AG08395 (cell line): ENCODE measurements around the gene ZNF277.

Experiments used
- DNase-seq: peaks from one replicate; pipeline ENCODE4 v3.0.0; 2012; ENCODE audit warnings: mixed read lengths, low spot score

Gene ZNF277

GRCh38 chr7:112185005-112185834, 21.3 kb upstream of the ZNF277 start:
- DNase-seq, result no peak

- DNase-seq, result no peak
These were observed 20.2 kb upstream of the ZNF277 start for GRCh38 chr7:112186300-112186699.

DNA sequence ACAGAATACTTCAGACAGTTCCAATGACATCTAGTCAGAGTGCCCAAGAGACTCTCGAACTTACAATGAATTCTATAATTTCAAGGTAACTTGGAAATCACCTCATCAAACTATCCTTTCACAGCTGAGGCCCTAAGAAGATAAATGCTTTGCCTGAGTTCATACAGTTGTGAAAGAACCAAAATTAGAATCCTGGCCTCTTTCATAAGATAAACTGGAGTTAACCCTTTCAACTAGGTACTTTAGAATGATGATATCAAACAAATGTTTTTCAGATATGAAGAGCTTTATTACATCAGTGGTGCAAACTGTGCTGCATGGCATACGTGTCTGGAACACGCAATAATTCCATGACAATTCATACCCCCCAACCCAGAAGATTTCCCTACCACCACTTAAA, 18.2 kb upstream of the ZNF277 start:
- no peak for DNase-seq

GRCh38 chr7:112189691-112190090, 16.8 kb upstream of the ZNF277 start:
- no peak for DNase-seq

- no peak for DNase-seq
These were observed 16.4 kb upstream of the ZNF277 start for GRCh38 chr7:112190120-112190519.

DNA sequence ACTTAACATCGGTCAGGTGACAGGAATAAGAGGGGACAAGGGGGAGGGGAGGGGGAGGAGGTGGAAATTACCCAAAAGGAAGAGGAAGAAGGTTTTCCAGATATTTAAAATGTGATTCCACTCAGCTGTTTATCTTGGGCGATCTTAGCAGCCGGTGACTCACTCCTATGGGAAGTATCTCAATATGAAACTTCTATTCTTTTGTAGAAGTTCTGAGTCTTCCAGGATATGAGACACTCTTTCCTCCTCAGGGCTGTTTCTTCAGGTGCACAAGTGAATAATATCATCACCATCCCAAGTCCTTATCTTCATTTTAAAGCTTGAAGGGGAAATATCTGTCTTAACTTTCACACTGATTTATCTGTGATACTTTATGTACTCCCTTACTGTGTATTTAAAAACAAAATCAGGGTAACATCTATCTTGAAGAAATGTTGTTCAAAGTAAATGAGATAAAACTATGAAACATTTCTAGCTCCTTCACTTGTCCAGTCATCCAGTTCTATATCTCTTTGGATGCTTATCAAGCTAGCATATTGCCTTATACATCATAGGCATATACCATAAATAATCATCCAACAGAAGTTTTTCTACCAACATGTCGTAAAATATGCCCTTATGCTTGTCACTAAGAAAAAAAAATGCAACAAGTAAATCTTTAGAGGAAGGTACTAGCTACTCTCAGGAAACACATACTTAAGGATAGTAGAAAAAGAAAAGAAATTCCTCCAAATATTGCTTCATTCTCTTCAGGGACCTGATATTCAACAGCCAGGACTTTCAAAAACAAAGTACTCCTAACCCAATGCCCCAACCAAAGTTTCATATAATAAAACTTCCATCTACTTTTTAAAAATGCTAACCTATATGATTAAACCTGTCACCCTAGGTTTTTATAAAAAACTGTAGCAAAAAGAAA, 14.0 kb upstream of the ZNF277 start:
- peak; percentile 54 for DNase-seq

DNA sequence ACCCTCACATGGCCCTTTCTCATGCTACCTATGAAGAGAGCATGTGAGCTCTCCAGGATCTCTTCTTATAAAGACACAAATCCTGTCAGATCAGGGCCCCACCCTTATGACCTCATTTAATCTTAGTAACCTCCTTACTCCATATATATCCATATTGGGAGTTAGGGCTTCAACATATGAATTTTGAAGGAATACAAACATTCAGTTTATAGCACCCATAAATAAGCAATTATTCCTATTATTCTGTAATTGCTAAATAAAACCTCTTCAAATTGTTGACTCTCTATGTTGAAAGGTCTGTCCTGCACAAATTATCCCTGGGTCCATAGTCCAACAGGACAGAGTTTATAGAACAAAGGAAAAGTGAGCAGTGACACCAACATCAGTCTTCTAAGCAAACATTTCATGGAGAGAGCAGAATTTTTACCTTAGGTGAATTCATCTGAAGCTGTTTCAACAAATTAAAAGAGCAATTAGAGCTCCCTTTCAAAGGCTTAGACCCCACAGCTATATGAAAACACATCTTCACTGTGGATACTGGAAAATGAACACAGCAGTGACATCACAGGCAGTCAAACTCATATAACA, 12.5 kb upstream of the ZNF277 start:
- no peak for DNase-seq

DNA sequence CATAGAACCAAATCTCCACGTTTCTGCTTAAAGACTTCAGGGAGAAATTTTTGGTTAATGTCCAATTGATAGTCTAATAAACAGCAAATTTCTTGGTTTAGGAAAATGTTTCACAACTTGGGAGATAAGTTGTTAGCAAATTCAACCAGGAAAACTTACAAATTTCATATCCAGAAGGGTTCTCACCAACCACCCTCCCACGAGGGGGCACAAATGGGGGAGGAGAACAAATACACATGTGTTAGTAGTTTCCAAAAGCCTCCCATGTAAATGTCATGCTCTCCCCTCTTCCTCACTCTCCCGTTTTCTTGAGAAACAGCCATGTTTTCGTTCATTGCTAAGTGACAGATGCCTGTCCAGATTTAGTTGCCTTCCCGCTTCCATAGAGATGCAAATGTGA, 10.8 kb upstream of the ZNF277 start:
- no peak for DNase-seq

- DNase-seq, result no peak
These were observed 9.2 kb upstream of the ZNF277 start for GRCh38 chr7:112197322-112197721.

GRCh38 chr7:112199035-112199655, 7.3 kb upstream of the ZNF277 start:
- DNase-seq, result no peak

DNA sequence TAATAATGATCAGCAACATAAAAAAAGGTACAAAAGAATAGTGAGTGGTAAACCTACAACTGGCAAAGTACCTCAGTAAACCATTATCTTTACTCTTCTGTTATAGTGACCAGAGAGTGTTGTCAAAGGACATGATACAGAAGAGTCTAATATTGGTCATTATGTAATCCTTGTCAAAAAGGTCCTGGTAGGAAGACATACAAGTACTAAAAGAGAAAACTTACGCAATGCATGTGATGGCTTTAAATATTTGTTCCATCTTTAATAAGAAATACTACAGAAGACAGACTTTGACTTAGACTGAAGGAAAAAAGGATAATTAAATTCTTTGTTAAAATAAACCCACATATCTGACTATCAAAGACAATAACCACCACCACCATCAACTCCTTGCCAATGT, 6.8 kb upstream of the ZNF277 start:
- no peak for DNase-seq

GRCh38 chr7:112201411-112201810, 5.1 kb upstream of the ZNF277 start:
- DNase-seq, result peak; percentile 11

DNA sequence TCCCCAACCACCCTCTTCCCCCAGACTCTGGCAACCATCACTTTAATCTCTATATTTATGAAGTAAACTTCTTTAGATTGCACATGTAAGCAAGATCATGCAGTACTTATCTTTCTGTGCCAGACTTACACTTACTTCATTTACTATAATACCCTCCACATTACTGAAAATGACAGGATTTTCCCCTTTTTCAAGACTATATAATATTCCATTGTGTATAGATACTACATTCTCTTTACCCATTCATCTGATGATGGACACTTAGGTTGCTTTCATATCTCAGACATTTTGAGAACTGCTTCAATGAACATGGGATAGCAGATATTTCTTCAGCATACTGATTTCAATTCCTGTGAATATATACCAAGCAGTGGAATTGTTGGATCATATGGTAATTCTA, 4.7 kb upstream of the ZNF277 start:
- no peak for DNase-seq

DNA sequence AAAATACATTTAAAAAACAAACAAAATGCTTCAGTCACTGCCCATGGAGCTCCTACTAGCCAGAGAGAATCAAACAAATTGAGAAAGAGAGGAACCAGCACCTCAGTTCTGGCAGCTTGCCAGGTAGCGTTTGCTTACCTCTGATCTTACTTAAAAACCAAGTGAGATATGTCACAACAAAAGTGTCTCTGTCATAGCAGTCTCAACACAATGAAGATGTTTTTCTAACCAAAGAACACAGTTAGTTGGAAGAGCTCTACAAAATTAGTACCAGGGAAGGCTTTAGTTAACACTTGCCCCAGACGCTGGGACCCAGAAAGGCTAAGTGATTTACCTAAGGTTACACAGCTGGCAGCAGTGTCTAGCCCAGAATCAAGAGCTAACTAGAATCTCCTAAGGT, 3.7 kb upstream of the ZNF277 start:
- DNase-seq, result no peak

DNA sequence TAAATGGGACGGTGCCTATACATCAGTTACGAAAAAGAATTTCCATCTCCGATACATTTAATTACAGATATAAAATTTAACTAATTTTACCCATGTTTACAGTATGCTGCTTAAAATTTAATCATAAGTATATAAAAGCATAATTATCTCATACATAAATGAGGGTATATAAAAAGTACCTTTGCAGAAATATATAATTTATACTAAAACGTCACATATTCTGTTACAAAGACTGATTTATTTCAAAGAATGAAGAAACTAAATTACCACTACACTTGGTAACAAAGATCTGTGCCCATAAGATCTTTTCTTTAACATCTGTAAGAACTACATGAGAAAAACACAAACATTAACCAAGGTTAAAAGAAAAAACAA, 3.1 kb upstream of the ZNF277 start:
- no peak for DNase-seq

DNA sequence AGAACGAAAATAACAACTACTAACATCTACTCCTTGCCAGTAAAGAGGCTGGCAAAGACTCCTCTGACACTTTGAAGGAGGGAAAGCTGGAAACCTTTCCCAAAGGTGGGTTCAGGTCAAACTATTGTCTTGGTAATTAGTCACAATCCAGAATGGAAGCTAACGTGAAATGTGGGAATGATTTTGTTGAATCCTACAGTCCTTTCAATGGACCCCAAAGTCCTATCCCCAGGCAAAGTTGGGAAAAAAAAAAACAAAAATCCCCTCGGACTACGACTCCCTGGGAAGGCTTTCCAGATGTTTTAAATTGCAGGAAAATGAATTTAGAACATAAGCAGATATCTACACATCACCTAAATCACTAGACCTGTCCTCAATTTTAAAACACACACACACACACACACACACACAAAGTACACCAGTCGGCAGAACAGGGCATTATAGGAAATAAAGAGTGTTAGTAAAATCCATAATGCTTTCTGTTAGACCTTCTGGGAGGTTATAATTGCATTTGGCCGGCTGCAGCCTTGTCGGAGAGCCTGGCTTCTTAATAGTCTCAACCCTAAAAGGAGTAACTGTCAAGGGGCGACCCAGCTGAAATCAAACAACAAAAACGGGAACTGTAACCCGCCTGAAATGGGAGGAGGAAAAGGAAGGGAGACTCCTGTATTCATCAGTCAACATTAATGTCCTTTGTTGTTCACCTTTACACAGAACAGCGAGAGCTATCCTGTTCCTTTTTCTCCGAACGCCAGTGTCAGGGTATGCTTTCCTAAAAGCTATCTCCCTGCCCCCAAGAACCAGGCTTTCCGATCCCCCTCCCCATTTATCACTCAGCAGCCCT, 1.8 kb upstream of the ZNF277 start:
- no peak for DNase-seq

DNA sequence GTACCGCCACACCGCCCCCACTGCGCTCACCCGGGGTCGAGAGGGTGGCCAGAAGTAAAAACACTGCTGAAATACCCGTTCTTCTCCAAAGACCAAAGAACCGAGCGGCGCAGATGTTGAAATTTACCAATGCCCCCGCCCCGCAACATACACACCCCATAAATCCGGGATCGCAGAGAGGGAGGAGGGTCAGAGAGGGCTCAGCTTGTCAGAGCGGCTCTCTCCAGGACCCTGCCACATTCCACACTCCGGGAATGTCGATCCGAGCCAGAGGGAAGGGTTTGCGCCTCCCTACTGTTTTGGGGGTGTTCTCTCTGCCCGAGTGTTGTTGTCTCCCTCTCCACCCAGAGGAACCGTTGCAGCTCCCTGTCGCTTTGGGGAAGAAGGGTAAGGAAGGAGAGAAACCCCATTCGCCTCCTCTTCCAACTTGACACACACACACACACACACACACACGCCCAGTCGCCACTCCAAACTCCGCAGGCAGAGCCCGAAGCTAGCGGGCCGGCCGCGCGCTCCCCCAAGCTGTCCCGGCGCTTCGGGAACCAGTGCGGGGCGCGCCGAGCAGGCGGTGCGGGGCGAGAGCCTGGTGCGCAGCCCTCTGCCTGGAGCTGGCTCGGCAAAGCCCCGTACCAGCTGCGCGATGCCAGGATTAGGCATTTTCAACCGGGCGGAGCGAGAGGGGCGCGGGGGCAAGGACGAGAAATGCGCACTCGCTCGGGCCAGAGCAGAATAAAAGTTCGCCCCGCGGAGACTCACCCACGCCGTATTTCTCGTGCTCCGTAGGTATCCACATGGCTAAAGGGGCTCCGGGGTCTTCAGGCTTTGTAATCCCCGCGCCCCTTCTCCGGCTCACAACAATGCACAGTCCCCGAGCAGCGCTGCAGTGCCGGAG, 905 bp upstream of the ZNF277 start:
- peak; percentile 24 for DNase-seq

DNA sequence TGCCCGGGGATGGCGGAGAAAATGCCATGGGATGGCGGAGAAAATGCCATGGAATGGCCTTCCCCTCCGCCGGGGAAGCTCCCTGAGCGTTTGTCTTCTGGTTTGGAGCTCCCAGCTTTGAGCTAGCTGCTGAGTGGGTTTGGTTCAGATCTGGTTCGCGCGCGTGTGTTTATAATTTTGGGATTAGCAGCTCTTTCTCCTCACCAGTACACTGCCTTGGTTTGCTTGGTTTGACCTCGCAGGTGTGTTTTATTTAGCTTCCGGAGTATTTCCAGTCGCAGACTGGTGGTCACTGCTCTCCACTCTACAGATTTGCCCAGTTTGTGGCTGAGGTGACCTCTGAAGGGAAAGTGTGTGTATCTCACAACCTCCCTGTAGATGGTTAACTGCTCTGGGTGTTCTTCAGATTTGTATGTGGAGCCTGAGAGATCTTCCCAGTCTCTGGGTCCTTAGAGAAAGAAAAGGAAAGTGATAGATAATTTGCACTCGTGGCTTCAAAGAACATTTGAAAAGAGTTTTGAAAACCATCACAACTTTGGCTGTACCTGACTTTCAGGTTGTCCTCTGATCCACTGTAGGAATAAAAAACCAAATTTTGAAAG, 597 bp downstream of the ZNF277 start:
- peak; percentile 14 for DNase-seq

DNA sequence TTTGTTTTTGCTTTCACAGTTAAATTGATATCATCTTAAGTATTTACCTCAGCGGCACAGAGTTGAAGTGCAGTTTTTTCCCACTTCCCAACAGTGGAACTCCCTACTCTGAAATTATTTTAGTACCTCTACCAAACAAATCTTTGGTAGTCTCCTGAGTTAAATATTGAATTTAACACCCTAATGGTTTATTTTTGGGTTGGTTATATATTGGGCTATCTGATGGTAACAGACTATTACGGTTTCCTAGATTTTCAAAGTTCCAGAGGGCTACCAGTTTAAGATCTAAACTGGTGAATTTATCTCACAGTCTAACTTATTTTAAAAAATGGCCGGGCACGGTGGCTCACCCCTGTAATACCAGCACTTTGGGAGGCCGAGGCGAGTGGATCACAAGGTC, 1.3 kb downstream of the ZNF277 start:
- DNase-seq, result no peak

DNA sequence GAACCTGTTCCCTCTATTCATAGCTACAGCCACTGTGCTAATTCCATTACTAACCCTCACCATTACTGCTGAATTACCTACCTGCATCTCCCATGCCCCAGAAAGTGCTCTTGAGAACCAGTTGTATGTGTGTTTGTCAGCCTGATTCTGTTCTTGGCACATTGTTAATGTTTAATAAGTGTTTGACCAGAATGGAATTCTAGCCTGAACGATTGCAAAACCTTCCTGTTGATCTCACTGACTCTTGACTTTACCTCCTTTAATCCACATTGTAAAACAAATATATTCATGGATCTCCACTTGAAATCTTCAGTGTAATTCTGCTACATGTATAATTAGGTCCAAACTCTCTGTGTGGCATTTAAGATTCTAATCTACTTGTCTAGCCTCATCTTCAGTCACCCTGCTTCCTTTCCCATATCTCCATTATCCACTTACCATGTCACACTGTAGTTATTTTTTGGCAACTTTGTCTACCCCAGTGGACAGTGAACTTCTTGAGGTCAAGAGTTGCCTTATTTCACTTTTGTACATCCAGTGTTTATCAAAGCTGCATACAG, 4.9 kb downstream of the ZNF277 start:
- peak; percentile 9 for DNase-seq
